Measurements from ENCODE around the gene PAX5. TPM values are rescaled to one million over a fixed set of nuclear protein-coding genes. Genes with fewer than 3 reads are reported as not detected.

PAX5 gene
- total RNA-seq, 1 donor from 2014 or later: 1.3 TPM

DNA sequence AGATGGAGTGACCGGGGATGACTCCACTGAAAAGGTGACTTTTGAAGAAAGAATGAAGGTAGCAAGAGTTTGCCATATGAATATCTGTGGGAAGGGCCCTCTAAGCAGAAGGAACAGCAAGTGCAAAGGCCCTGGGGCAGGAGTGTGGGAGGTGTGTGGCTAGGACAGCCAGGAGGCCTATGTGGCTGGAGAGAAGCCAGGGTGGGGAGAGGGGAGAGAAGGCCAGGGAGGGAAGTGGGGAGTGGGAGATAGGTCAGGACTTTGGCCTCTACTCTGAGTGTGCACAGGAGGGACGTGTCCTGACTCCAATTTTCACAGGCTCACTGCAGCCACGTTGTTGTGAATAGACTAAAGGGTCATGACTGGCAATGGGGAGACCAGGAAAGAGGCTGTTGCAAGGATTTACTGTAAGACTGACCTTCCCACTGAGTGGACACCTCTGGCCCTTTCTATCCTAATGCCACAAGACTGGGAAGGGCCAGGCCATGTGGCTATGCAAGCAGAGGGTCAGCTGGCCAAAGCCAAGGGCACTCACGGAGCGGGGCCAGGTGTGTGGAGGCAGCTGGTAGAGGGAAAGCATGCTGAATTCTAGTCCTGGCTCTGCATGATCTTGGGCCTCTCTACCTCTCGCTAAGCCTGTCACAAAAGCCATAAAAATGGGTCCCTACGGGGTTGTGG lies 172.4 kb downstream of the PAX5 start:
- Mint-ChIP-seq H3K9me3 (ENCODE audit: unreplicated experiment) (no peaks in the 10 kb centered on the region), H3K36me3 (ENCODE audit: low read depth, unreplicated experiment) (no peaks in the 10 kb centered on the region), H3K4me1 (ENCODE audit: unreplicated experiment) (no peaks in the 10 kb centered on the region), H3K4me3 (ENCODE audit: unreplicated experiment) (no peak overlapping the region), H3K27me3 (ENCODE audit: unreplicated experiment) (peaks cover 3% of the 10 kb centered on the region), H3K27ac (ENCODE audit: unreplicated experiment) (no peak overlapping the region)
- no peak for DNase-seq (ENCODE audit: low spot score)
- TF ChIP-seq, protein P1, sequence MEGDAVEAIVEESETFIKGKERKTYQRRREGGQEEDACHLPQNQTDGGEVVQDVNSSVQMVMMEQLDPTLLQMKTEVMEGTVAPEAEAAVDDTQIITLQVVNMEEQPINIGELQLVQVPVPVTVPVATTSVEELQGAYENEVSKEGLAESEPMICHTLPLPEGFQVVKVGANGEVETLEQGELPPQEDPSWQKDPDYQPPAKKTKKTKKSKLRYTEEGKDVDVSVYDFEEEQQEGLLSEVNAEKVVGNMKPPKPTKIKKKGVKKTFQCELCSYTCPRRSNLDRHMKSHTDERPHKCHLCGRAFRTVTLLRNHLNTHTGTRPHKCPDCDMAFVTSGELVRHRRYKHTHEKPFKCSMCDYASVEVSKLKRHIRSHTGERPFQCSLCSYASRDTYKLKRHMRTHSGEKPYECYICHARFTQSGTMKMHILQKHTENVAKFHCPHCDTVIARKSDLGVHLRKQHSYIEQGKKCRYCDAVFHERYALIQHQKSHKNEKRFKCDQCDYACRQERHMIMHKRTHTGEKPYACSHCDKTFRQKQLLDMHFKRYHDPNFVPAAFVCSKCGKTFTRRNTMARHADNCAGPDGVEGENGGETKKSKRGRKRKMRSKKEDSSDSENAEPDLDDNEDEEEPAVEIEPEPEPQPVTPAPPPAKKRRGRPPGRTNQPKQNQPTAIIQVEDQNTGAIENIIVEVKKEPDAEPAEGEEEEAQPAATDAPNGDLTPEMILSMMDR (IDR thresholded peaks at IDR 0.05; ENCODE audit: unreplicated experiment): no peak

DNA sequence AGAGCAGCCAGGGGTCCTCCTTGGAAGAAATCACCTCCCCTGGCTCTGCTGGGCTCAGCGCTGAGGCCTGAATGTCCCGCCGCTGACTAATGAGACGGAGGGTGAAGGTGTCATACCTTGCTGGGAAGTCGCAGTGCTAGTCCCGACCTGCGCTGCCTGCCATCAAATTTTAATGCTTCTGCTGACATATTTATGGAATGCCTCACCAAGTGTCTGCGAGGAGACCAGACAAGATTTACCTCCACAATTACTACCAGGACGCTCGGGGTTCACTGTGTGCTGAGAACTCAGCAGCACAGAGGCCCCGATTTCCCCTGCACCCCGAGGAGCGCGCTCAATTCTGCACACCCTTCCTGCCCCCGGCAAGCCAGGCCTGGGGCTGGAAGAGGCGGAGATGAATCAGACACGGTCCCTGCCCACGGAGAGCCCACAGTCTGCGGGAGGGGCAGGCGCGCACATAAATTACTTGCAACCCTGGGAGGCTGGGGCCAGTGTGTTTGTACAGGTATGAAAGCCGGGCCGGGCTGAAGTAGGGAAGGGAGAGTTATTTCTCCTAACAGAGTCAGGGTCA lies 175.2 kb downstream of the PAX5 start:
- Mint-ChIP-seq H3K36me3 (ENCODE audit: low read depth, unreplicated experiment) (no peaks in the 10 kb centered on the region), H3K27ac (ENCODE audit: unreplicated experiment) (no peak overlapping the region), H3K4me3 (ENCODE audit: unreplicated experiment) (no peak overlapping the region), H3K4me1 (ENCODE audit: unreplicated experiment) (peaks cover 12% of the 10 kb centered on the region), H3K27me3 (ENCODE audit: unreplicated experiment) (no peaks in the 10 kb centered on the region), H3K9me3 (ENCODE audit: unreplicated experiment) (no peaks in the 10 kb centered on the region)
- DNase-seq (ENCODE audit: low spot score): no peak
- TF ChIP-seq, protein P1 (IDR thresholded peaks at IDR 0.05; ENCODE audit: unreplicated experiment): no peak

DNA sequence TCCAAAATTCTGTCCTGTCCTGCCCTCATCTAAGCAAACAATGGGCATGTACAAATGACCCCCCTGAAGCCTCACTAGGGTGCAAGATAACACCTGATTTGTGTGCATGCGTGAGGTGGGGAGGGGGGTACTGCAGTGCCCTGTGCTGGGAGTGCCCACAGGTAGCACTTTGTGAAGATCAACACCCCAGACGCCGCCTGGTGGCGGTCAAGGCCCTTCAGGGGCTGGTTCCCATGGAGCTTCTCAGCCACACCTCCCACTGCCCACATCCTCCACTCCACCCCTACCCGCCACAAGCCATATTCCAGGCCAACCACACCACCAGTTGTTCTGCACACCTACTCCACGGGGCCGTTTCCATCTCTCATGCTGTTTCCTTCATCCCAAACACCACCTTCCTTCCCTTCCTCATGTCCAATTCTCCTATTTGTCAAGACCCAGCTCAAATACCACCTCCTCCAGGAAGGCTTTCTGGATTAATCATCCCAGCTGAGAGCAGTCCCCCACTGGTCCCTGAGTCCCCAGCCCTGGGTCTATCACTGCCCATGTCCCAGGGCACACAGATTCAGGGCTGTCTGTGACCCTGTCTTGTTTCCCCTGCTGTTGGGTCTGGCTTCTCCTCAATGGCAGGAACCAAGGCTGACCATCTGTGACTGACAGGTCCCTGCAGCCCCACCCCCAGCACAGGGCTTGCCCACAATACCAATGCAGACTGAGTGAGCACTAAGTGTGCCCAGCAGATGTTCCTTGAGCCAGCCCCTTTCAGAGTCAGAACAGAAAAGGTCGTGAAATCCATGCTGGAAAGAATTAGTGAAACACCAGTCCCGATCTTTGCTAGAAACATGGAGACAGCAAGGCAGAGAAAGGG lies 178.4 kb downstream of the PAX5 start:
- H3K36me3 Mint-ChIP-seq (ENCODE audit: low read depth, unreplicated experiment): no peaks in the 10 kb centered on the region
- peaks cover 28% of the 10 kb centered on the region for H3K4me1 Mint-ChIP-seq (ENCODE audit: unreplicated experiment)
- no peak overlapping the region for H3K4me3 Mint-ChIP-seq (ENCODE audit: unreplicated experiment)
- H3K27me3 Mint-ChIP-seq (ENCODE audit: unreplicated experiment): peaks cover 5% of the 10 kb centered on the region
- TF ChIP-seq, protein P1 (IDR thresholded peaks at IDR 0.05; ENCODE audit: unreplicated experiment): no peak
- DNase-seq (ENCODE audit: low spot score): peak; percentile 50
- H3K27ac Mint-ChIP-seq (ENCODE audit: unreplicated experiment): no peak overlapping the region
- H3K9me3 Mint-ChIP-seq (ENCODE audit: unreplicated experiment): no peaks in the 10 kb centered on the region

DNA sequence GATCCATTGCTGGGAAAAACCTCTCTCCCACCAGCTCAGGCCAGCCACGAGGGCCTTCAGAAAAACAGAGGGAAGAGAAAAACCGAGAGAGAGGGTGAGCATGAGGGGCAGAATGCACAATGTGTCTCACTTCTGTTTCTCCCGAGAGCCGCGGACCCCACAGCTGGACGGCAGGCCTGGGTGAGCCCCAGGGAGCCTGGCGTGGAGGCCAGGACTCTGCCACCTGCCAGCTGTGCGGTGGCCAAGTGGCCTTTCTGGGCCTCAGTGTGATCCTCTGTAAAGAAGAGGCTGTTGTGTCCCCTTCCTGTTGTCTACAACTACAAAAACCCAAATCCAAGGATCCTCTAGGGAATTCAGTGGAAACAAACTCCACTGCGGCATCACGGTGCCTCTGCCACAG lies 179.3 kb downstream of the PAX5 start:
- Mint-ChIP-seq H3K4me3 (ENCODE audit: unreplicated experiment) (no peak overlapping the region), H3K9me3 (ENCODE audit: unreplicated experiment) (no peaks in the 10 kb centered on the region), H3K4me1 (ENCODE audit: unreplicated experiment) (peaks cover 36% of the 10 kb centered on the region), H3K27ac (ENCODE audit: unreplicated experiment) (no peak overlapping the region), H3K36me3 (ENCODE audit: low read depth, unreplicated experiment) (no peaks in the 10 kb centered on the region), H3K27me3 (ENCODE audit: unreplicated experiment) (peaks cover 5% of the 10 kb centered on the region)
- TF ChIP-seq, protein P1 (IDR thresholded peaks at IDR 0.05; ENCODE audit: unreplicated experiment): no peak
- DNase-seq (ENCODE audit: low spot score): no peak

Measured in endothelial cell (in vitro differentiated cells).